ENCODE measurements around the gene TMEM74B.

DNA sequence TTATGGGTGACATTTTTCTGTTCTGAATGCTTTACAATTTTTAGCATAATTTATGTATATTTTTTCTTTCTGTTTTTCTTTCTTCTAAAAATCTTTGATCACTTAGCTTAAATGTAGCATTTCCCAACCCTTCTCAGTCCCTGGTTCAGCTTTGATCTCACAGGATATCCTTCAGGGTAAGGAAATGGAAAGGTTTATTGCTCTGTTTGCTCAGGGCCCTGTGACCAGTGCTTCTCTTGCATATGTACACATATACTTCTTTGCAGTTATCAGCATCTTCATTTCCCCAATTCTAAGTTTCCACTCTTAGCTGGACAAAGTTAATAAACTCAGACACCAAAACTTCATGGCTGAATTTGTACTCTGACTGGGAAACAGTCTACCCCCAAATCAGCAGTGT lies 30.6 kb downstream of the TMEM74B start:
- no peak for TF ChIP-seq NFRKB (IDR thresholded peaks at IDR 0.05)
- no peak for TF ChIP-seq FOXA1 (IDR thresholded peaks at IDR 0.05)
- TF ChIP-seq FOXM1 (IDR thresholded peaks at IDR 0.05; ENCODE audit: borderline replicate concordance): no peak
- no peak for TF ChIP-seq LEF1 (IDR thresholded peaks at IDR 0.05; ENCODE audit: borderline replicate concordance)
- TF ChIP-seq ELF4 (IDR thresholded peaks at IDR 0.05): no peak
- TF ChIP-seq SP1 (IDR thresholded peaks at IDR 0.05): no peak
- no peak for TF ChIP-seq ARNT (IDR thresholded peaks at IDR 0.05)
- no peak for TF ChIP-seq FOXK2 (IDR thresholded peaks at IDR 0.05)
- TF ChIP-seq HDGF (IDR thresholded peaks at IDR 0.05; ENCODE audit: borderline replicate concordance): no peak
- TF ChIP-seq SUZ12 (IDR thresholded peaks at IDR 0.05): no peak
- TF ChIP-seq L3MBTL2 (conservative IDR thresholded peaks at IDR 0.05): no peak
